ENCODE results near the gene PPM1A. TPM values are rescaled to one million over a fixed set of nuclear protein-coding genes. Genes with fewer than 3 reads are reported as not detected.

The PPM1A gene
- total and polyA plus RNA-seq, 4 donors, result 21.4 to 61.5 (median 33.6) TPM

DNA sequence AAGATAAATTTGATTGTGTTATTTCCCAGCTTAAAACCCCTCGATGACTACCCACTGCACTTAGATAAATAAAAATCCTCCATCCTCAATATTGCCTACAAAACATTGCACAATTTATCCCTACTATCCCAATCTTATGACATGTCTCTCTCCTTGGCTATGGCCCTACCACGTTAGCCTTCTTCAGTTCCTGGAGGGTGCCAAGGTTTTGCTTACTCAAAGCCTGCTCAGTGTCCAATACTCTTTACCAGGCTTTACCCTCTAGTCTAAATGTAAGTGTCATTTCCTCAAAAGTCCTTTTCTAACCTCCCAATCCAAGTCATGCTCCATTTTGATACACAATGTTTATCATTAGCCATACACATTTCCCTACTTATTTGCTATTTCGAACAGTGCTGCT is 35.0 kb upstream of the PPM1A start:
- H3K4me3 ChIP-seq, result no peak overlapping the region
- peaks cover 0 to 8% (median 2%) of the 10 kb centered on the region in 5 donors for H3K4me1 ChIP-seq (ENCODE audit: control insufficient read depth in 5 of 5, insufficient read depth in 5 of 5, low read length in 5 of 5)
- no peak overlapping the region for H3K9ac ChIP-seq (ENCODE audit: insufficient read depth in 1 of 2, low read length in 2 of 2)
- no peak for ATAC-seq (ENCODE audit: insufficient read depth, low FRiP score)
- no peaks in the 10 kb centered on the region for H3K27me3 ChIP-seq (ENCODE audit: control insufficient read depth in 3 of 3, insufficient read depth in 3 of 3, low read length in 2 of 3)
- no peaks in the 10 kb centered on the region for H3K9me3 ChIP-seq (ENCODE audit: control insufficient read depth in 4 of 4, insufficient read depth in 3 of 4, low read length in 3 of 4)
- H3K27ac ChIP-seq (ENCODE audit: low read depth in 1 of 2, low read length in 1 of 2), result no peak overlapping the region
- H3K36me3 ChIP-seq (ENCODE audit: control insufficient read depth in 4 of 4, insufficient read depth in 4 of 4, low read length in 4 of 4), result no peaks in the 10 kb centered on the region
- DNase-seq, result no peak
- 86 to 88% methylated on average over 3 of the region's 3 CpGs for WGBS, 2 donors
- TF ChIP-seq, protein P1, sequence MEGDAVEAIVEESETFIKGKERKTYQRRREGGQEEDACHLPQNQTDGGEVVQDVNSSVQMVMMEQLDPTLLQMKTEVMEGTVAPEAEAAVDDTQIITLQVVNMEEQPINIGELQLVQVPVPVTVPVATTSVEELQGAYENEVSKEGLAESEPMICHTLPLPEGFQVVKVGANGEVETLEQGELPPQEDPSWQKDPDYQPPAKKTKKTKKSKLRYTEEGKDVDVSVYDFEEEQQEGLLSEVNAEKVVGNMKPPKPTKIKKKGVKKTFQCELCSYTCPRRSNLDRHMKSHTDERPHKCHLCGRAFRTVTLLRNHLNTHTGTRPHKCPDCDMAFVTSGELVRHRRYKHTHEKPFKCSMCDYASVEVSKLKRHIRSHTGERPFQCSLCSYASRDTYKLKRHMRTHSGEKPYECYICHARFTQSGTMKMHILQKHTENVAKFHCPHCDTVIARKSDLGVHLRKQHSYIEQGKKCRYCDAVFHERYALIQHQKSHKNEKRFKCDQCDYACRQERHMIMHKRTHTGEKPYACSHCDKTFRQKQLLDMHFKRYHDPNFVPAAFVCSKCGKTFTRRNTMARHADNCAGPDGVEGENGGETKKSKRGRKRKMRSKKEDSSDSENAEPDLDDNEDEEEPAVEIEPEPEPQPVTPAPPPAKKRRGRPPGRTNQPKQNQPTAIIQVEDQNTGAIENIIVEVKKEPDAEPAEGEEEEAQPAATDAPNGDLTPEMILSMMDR (IDR thresholded peaks at IDR 0.05; ENCODE audit: control extremely low read depth, extremely low read depth), result no peak

DNA sequence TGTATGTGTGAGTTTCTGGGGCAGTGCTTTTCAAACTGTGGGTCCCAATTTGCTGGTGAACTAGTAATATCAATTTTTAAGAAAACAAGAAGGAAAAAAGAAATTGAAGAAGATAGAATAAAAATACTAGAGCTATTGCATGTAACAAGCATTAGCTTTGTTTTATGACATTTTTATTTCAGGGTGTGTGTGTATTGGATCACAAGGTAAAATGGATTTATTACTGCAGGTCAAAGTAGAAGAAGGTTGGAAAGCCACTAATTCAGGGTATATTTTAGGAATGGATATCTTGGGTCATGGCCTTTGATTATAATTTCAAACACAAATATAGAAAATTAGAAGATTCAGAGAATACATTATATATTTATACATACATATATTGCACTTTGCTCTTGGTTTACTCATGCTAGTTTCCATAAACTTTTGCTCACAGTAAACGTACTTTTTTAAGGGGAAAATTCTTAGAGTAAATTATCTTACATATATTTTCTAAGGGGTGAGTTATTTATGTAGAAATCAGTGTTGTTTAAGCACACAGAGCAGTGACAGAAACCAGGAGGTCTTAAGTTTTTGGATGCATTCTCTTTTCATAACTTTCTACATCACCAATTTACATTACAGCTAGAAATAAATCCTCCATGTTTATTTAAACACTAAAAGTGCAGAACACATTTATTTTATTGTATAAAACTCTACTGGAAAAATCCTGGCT is 34.5 kb upstream of the PPM1A start:
- Histone ChIP-seq H3K27ac (ENCODE audit: low read depth in 1 of 2, low read length in 1 of 2) (no peak overlapping the region), H3K36me3 (ENCODE audit: control insufficient read depth in 4 of 4, insufficient read depth in 4 of 4, low read length in 4 of 4) (no peaks in the 10 kb centered on the region), H3K4me1 (ENCODE audit: control insufficient read depth in 5 of 5, insufficient read depth in 5 of 5, low read length in 5 of 5) (peaks cover 0 to 8% (median 2%) of the 10 kb centered on the region in 5 donors), H3K9ac (ENCODE audit: insufficient read depth in 1 of 2, low read length in 2 of 2) (no peak overlapping the region), H3K27me3 (ENCODE audit: control insufficient read depth in 3 of 3, insufficient read depth in 3 of 3, low read length in 2 of 3) (no peaks in the 10 kb centered on the region), H3K4me3 (no peak overlapping the region), H3K9me3 (ENCODE audit: control insufficient read depth in 4 of 4, insufficient read depth in 3 of 4, low read length in 3 of 4) (no peaks in the 10 kb centered on the region)
- 69 to 72% methylated on average over 1 of the region's 1 CpG for WGBS, 2 donors
- no peak for DNase-seq
- no peak for ATAC-seq (ENCODE audit: insufficient read depth, low FRiP score)
- TF ChIP-seq, protein P1 (IDR thresholded peaks at IDR 0.05; ENCODE audit: control extremely low read depth, extremely low read depth), result no peak

DNA sequence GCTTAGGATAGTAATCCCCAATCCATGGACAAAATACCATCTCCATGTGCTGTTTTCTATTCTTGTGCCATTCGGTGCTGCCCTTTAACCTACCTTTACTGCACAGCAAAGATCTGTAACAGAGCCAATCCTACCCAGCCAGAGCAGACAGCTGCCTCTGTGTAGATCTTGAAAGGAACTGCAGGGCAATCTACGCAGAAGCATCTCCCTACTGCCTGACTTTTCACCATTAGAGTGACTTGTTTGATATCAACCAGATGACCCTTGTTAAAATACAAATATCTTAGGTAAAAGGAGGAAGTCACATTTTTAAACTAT is 33.9 kb upstream of the PPM1A start:
- ATAC-seq (ENCODE audit: insufficient read depth, low FRiP score) (no peak), DNase-seq (no peak)
- no peak overlapping the region for H3K27ac ChIP-seq (ENCODE audit: low read depth in 1 of 2, low read length in 1 of 2)
- TF ChIP-seq, protein P1 (IDR thresholded peaks at IDR 0.05; ENCODE audit: control extremely low read depth, extremely low read depth), result no peak
- no peaks in the 10 kb centered on the region for H3K27me3 ChIP-seq (ENCODE audit: control insufficient read depth in 3 of 3, insufficient read depth in 3 of 3, low read length in 2 of 3)
- no peaks in the 10 kb centered on the region for H3K36me3 ChIP-seq (ENCODE audit: control insufficient read depth in 4 of 4, insufficient read depth in 4 of 4, low read length in 4 of 4)
- 86 to 88% methylated on average over 2 of the region's 2 CpGs for WGBS, 2 donors
- no peak overlapping the region for H3K9ac ChIP-seq (ENCODE audit: insufficient read depth in 1 of 2, low read length in 2 of 2)
- H3K4me3 ChIP-seq, result no peak overlapping the region
- H3K9me3 ChIP-seq (ENCODE audit: control insufficient read depth in 4 of 4, insufficient read depth in 3 of 4, low read length in 3 of 4), result no peaks in the 10 kb centered on the region
- H3K4me1 ChIP-seq (ENCODE audit: control insufficient read depth in 5 of 5, insufficient read depth in 5 of 5, low read length in 5 of 5), result peaks cover 0 to 8% (median 2%) of the 10 kb centered on the region in 5 donors
